ENCODE results near the gene NDUFB10.

NDUFB10 gene

GRCh38 chr16:2008009-2008526, 48.7 kb downstream of the NDUFB10 start:
- Mint-ChIP-seq H3K27ac (peak overlapping the region; percentile 90), H3K4me3 (peak overlapping the region; percentile 89), H3K27me3 (ENCODE audit: low read depth) (no peaks in the 10 kb centered on the region), H3K36me3 (ENCODE audit: low read depth) (peaks cover 9% of the 10 kb centered on the region), H3K9me3 (no peaks in the 10 kb centered on the region), H3K4me1 (ENCODE audit: low read depth) (peaks cover 30% of the 10 kb centered on the region)
- DNase-seq (ENCODE audit: low spot score): no peak

- Mint-ChIP-seq H3K27me3 (ENCODE audit: low read depth) (no peaks in the 10 kb centered on the region), H3K9me3 (no peaks in the 10 kb centered on the region), H3K27ac (peak overlapping the region; percentile 90), H3K4me3 (peak overlapping the region; percentile 89), H3K4me1 (ENCODE audit: low read depth) (peaks cover 30% of the 10 kb centered on the region), H3K36me3 (ENCODE audit: low read depth) (peaks cover 9% of the 10 kb centered on the region)
- DNase-seq (ENCODE audit: low spot score): peak; percentile 25
Observed at GRCh38 chr16:2008631-2009163, 49.4 kb downstream of the NDUFB10 start.

GRCh38 chr16:2009164-2009711, 49.9 kb downstream of the NDUFB10 start:
- Mint-ChIP-seq H3K36me3 (ENCODE audit: low read depth) (peaks cover 9% of the 10 kb centered on the region), H3K4me3 (peak overlapping the region; percentile 89), H3K27ac (peak overlapping the region; percentile 90), H3K9me3 (no peaks in the 10 kb centered on the region), H3K27me3 (ENCODE audit: low read depth) (no peaks in the 10 kb centered on the region), H3K4me1 (ENCODE audit: low read depth) (peaks cover 27% of the 10 kb centered on the region)
- DNase-seq (ENCODE audit: low spot score): no peak

- peaks cover 9% of the 10 kb centered on the region for H3K36me3 Mint-ChIP-seq (ENCODE audit: low read depth)
- peak; percentile 82 for DNase-seq (ENCODE audit: low spot score)
- H3K9me3 Mint-ChIP-seq: no peaks in the 10 kb centered on the region
- H3K27ac Mint-ChIP-seq: peak within 1 kb of the TSS; percentile 98
- H3K4me1 Mint-ChIP-seq (ENCODE audit: low read depth): peaks cover 25% of the 10 kb centered on the region
- H3K4me3 Mint-ChIP-seq: peak within 1 kb of the TSS; percentile 90
- H3K27me3 Mint-ChIP-seq (ENCODE audit: low read depth): no peaks in the 10 kb centered on the region
Observed at GRCh38 chr16:2009791-2010510, 50.6 kb downstream of the NDUFB10 start, which contains the start of gene ZNF598. TSS of gene ZNF598 (minus strand) at chr16:2009821.

Measured in T-helper 2 cell treated with Interferon-gamma antibody and Interleukin-4, amounts not matched to agents 5 μg/mL and 100 μg/mL, for 36 hours (primary cell).